ENCODE measurements around the gene MEA1. TPM values are rescaled to one million over a fixed set of nuclear protein-coding genes. Genes with fewer than 3 reads are reported as not detected.
A peak's percentile ranks its signal among the peaks of the same experiment; 100 is the strongest.
"Not testable (repeated sequence)": the region's sequence is repeated elsewhere in the genome, so short reads cannot be mapped to it uniquely, and the experiment has no call there.

Gene MEA1
- total RNA-seq, 3 donors from 2014 or later: 95.7 to 98.6 (median 96.8) TPM

DNA sequence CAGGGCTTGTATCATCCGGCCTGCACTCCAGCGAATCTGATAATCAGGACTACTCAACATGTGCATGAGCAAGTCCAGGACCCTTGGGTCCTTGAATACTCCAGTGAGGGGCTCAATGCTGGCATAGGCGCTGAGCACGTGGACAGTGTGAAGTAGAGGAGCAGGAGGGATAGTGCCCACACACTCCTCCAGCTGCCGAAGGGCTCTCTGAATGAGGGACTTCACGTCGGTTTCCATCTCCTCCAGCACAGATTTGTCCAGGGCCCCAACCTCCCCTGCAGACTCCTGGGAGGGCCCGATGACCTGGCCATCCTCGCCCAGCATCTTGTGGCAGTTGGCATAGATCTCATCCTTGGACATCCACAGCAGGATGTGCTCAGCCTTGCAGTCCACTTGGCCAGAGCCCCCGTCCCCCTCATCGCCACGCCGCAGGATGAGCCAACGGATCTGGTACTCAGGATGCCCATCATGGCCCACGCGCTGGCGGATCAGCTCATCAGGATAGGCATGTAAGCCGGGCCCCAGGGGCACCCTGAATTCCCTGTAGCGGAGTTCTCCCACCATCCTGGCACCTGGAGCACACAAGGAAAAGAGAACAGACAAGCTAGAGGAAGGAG, 38.6 kb upstream of the MEA1 start:
- H3K4me1 Mint-ChIP-seq (ENCODE audit: low read depth): peaks cover 27% of the 10 kb centered on the region
- peaks cover 28% of the 10 kb centered on the region for H3K36me3 Mint-ChIP-seq (ENCODE audit: insufficient read depth)
- DNase-seq (no peak), ATAC-seq (no peak)
- H3K4me3 Mint-ChIP-seq: peak overlapping the region; percentile 96
- no peaks in the 10 kb centered on the region for H3K9me3 Mint-ChIP-seq
- H3K27me3 Mint-ChIP-seq (ENCODE audit: low read depth): no peaks in the 10 kb centered on the region

- ATAC-seq (no peak), DNase-seq (no peak)
- Mint-ChIP-seq H3K4me1 (ENCODE audit: low read depth) (peaks cover 27% of the 10 kb centered on the region), H3K27me3 (ENCODE audit: low read depth) (no peaks in the 10 kb centered on the region), H3K4me3 (no peak overlapping the region), H3K36me3 (ENCODE audit: insufficient read depth) (peaks cover 29% of the 10 kb centered on the region), H3K9me3 (no peaks in the 10 kb centered on the region)
These were observed 37.2 kb upstream of the MEA1 start for GRCh38 chr6:43050981-43051380.

DNA sequence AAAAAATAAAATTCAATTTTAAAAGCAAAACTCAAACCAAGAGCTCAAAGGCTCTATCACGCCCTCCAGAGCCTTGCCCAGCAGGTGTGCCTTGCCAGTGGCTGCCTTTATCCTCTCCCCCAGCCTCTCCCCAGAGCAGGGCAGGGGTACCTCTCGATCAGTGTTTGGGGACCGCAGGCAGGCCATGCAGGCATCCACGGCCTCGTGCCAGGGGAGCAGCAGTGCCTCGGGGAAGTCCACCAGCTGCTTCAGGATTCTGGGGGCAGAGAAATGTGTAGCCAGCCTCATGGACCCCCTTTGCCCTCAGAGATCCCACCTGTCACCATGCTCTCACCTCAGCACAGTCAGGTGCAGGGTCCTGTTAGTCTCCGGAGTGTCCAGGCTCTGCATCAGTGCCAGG, 34.3 kb upstream of the MEA1 start:
- H3K9me3 Mint-ChIP-seq: no peaks in the 10 kb centered on the region
- H3K36me3 Mint-ChIP-seq (ENCODE audit: insufficient read depth): peaks cover 24% of the 10 kb centered on the region
- H3K4me1 Mint-ChIP-seq (ENCODE audit: low read depth): peaks cover 19% of the 10 kb centered on the region
- DNase-seq: no peak
- H3K4me3 Mint-ChIP-seq: no peak overlapping the region
- ATAC-seq: no peak
- no peaks in the 10 kb centered on the region for H3K27me3 Mint-ChIP-seq (ENCODE audit: low read depth)

DNA sequence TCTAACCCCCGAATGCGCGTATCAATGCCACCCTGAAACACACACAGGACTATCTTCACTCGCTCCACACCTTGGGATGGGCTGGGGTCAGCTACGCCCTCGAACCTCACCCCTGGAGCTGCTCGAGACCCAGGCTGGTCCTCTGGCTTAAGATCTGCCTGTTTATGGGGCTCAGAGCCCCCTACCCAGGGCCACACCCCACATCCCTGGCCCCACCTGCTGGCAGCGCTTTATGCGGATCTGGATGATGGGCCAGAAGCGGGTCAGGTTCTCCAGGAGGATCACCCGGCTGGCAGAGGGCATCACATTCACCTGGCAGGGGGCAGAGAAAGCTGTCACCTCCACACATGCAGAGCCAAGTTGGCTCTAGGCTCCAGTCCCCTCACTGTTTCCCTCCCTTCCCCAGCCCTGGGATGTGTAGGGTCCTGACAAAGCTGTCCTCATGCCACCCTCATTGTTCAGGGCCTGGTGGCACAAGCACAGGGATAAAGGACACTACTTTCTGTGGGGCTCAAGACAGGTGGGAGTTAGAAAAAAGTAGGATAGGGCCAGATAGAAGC, 31.7 kb upstream of the MEA1 start:
- H3K4me1 Mint-ChIP-seq (ENCODE audit: low read depth): peaks cover under 1% of the 10 kb centered on the region
- H3K27me3 Mint-ChIP-seq (ENCODE audit: low read depth): no peaks in the 10 kb centered on the region
- ATAC-seq (no peak), DNase-seq (no peak)
- H3K4me3 Mint-ChIP-seq: no peak overlapping the region
- no peaks in the 10 kb centered on the region for H3K9me3 Mint-ChIP-seq
- H3K36me3 Mint-ChIP-seq (ENCODE audit: insufficient read depth): peaks cover 28% of the 10 kb centered on the region

- no peaks in the 10 kb centered on the region for H3K4me1 Mint-ChIP-seq (ENCODE audit: low read depth)
- ATAC-seq (no peak), DNase-seq (no peak)
- peaks cover 25% of the 10 kb centered on the region for H3K36me3 Mint-ChIP-seq (ENCODE audit: insufficient read depth)
- H3K4me3 Mint-ChIP-seq: no peak overlapping the region
- no peaks in the 10 kb centered on the region for H3K9me3 Mint-ChIP-seq
- H3K27me3 Mint-ChIP-seq (ENCODE audit: low read depth): no peaks in the 10 kb centered on the region
These were observed 29.6 kb upstream of the MEA1 start for GRCh38 chr6:43043310-43043709.

DNA sequence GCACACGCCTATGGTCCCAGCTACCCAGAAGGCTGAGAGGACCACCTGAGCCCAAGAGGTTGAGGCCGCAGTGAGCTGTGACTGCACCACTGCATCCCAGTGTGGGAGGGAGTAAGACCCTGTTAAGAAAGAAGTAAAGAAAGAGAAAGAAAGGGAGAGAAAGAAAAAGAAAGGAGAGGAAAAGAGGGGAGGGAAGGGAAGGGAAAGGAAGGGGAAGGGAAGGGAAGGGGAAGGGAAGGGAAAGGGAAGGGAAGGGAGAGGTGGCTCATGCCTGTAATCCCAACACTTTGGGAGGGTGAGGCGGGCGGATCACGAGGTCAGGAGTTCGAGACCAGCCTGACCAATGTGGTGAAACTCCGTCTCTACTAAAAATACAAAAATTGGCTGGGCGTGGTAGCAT, 27.7 kb upstream of the MEA1 start:
- ATAC-seq; H3K9me3 Mint-ChIP-seq; DNase-seq; H3K4me3 Mint-ChIP-seq; H3K27me3 Mint-ChIP-seq (ENCODE audit: low read depth); H3K4me1 Mint-ChIP-seq (ENCODE audit: low read depth): not testable (repeated sequence)
- H3K36me3 Mint-ChIP-seq (ENCODE audit: insufficient read depth): peaks cover 31% of the 10 kb centered on the region

- H3K36me3 Mint-ChIP-seq (ENCODE audit: insufficient read depth): peaks cover 27% of the 10 kb centered on the region
- H3K4me3 Mint-ChIP-seq: no peak overlapping the region
- H3K9me3 Mint-ChIP-seq: no peaks in the 10 kb centered on the region
- DNase-seq (no peak), ATAC-seq (no peak)
- no peaks in the 10 kb centered on the region for H3K4me1 Mint-ChIP-seq (ENCODE audit: low read depth)
- H3K27me3 Mint-ChIP-seq (ENCODE audit: low read depth): no peaks in the 10 kb centered on the region
These were observed 27.0 kb upstream of the MEA1 start for GRCh38 chr6:43040542-43041257.

DNA sequence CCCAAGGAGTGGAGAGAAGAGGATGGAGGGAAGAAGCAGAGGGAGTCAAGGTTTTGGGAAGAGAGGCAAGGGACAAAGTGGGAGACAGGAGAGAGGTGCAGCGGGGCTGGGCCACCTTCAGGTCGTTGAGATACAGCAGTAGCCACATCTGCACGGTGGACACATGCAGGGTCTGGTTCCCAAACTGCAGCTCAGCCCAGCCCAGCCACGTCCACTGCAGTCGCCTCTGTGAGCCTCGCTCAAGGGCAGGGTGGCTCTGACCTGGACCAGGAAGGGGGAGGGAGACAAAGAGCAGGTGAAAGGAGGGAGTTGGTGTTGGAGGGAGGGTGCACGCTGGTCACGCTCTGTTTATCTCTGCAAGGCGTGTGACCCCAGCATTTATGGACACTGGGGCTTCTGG, 25.0 kb upstream of the MEA1 start:
- no peaks in the 10 kb centered on the region for H3K4me1 Mint-ChIP-seq (ENCODE audit: low read depth)
- H3K36me3 Mint-ChIP-seq (ENCODE audit: insufficient read depth): peaks cover 29% of the 10 kb centered on the region
- no peak for ATAC-seq
- no peak overlapping the region for H3K4me3 Mint-ChIP-seq
- no peaks in the 10 kb centered on the region for H3K9me3 Mint-ChIP-seq
- no peak for DNase-seq
- H3K27me3 Mint-ChIP-seq (ENCODE audit: low read depth): no peaks in the 10 kb centered on the region

DNA sequence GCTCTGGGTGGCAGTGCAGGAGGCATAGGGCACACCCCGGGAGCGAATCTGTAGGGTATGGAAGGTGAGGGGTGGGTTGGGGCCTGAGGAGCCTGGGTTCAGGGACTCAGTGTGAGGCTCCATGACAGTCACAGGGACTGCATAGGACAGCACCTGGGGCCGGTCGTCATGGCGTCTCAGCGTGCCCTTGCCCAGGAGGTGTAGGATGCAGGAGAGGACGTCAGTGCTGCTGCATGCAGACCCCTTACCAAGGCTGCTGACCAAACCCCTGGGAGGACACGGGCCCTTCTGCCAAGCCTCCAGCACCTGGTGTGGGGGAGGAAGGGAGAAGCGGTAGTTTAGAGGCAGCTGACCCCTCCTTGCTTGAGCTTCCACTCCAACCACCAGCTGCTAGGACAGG, 24.0 kb upstream of the MEA1 start:
- peaks cover 34% of the 10 kb centered on the region for H3K36me3 Mint-ChIP-seq (ENCODE audit: insufficient read depth)
- no peaks in the 10 kb centered on the region for H3K4me1 Mint-ChIP-seq (ENCODE audit: low read depth)
- H3K9me3 Mint-ChIP-seq: no peaks in the 10 kb centered on the region
- DNase-seq: no peak
- no peak for ATAC-seq
- H3K4me3 Mint-ChIP-seq: no peak overlapping the region
- no peaks in the 10 kb centered on the region for H3K27me3 Mint-ChIP-seq (ENCODE audit: low read depth)

DNA sequence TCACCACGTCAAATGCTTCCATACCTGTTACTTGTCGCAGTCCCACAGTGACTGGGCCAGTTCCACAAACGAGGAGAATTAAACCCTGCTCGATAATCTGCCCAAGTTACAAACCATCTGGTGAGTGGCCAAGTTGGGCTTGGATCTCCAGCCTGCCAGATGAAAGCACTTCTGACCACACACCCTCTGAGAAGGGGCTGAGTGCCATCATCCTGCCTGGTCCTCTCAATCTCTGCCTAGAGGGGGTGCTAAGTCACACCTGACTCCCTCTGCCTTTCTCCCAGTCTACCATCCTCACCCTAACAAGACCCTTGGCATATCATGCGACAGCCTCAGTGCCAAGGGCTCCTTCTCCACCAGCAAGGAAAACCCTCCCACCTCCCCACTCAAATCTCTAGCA, 23.5 kb upstream of the MEA1 start:
- H3K4me3 Mint-ChIP-seq: no peak overlapping the region
- peaks cover 31% of the 10 kb centered on the region for H3K36me3 Mint-ChIP-seq (ENCODE audit: insufficient read depth)
- H3K4me1 Mint-ChIP-seq (ENCODE audit: low read depth): no peaks in the 10 kb centered on the region
- DNase-seq (no peak), ATAC-seq (no peak)
- H3K9me3 Mint-ChIP-seq: no peaks in the 10 kb centered on the region
- no peaks in the 10 kb centered on the region for H3K27me3 Mint-ChIP-seq (ENCODE audit: low read depth)

DNA sequence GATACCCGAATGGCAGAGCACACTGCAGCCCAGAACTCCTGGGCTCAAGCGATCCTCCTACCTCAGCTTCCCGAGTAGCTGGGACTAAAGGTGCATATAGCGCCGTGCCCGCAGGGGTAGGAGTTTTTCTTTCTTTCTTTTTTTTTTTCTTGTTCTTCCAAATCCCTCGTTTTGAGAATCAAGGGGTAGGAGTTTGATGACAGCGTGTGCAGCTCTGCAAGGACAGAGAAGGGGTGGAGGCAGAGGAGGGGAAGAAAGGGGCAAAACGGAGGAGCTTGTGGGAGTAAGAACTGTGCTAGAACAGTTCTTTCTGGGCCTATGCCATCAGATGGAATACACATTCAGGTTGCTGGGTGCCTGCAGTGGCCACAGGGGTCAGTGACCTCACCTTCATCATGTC, 23.0 kb upstream of the MEA1 start:
- DNase-seq: no peak
- ATAC-seq: no peak
- no peaks in the 10 kb centered on the region for H3K4me1 Mint-ChIP-seq (ENCODE audit: low read depth)
- H3K9me3 Mint-ChIP-seq: no peaks in the 10 kb centered on the region
- peaks cover 30% of the 10 kb centered on the region for H3K36me3 Mint-ChIP-seq (ENCODE audit: insufficient read depth)
- no peaks in the 10 kb centered on the region for H3K27me3 Mint-ChIP-seq (ENCODE audit: low read depth)
- no peak overlapping the region for H3K4me3 Mint-ChIP-seq

GRCh38 chr6:43035495-43036194, 21.9 kb upstream of the MEA1 start:
- no peak for ATAC-seq
- H3K9me3 Mint-ChIP-seq: no peaks in the 10 kb centered on the region
- H3K4me1 Mint-ChIP-seq (ENCODE audit: low read depth): no peaks in the 10 kb centered on the region
- DNase-seq: no peak
- H3K4me3 Mint-ChIP-seq: no peak overlapping the region
- H3K36me3 Mint-ChIP-seq (ENCODE audit: insufficient read depth): peaks cover 28% of the 10 kb centered on the region
- H3K27me3 Mint-ChIP-seq (ENCODE audit: low read depth): no peaks in the 10 kb centered on the region

DNA sequence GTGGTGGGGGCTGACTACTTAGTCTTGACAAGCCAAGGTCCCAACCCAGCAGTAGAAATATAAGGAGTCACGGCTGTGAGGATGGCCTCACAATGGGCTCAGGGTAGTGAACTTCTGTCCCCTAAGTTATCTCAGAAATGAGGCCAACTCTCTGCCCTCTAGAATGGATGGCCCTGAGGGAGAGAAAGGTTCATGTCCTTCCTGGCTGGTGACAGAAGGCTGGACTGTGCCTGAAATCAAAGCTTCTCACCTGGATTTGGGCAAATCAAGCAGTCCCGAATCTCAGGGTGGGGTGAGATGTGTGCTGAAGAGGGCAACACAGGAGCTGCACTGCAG, 20.4 kb upstream of the MEA1 start:
- H3K4me1 Mint-ChIP-seq (ENCODE audit: low read depth): no peaks in the 10 kb centered on the region
- ATAC-seq (no peak), DNase-seq (no peak)
- H3K9me3 Mint-ChIP-seq: no peaks in the 10 kb centered on the region
- no peak overlapping the region for H3K4me3 Mint-ChIP-seq
- H3K27me3 Mint-ChIP-seq (ENCODE audit: low read depth): no peaks in the 10 kb centered on the region
- H3K36me3 Mint-ChIP-seq (ENCODE audit: insufficient read depth): peaks cover 33% of the 10 kb centered on the region

- DNase-seq (no peak), ATAC-seq (no peak)
- Mint-ChIP-seq H3K4me3 (no peak overlapping the region), H3K4me1 (ENCODE audit: low read depth) (no peaks in the 10 kb centered on the region), H3K27me3 (ENCODE audit: low read depth) (no peaks in the 10 kb centered on the region), H3K36me3 (ENCODE audit: insufficient read depth) (peaks cover 31% of the 10 kb centered on the region), H3K9me3 (no peaks in the 10 kb centered on the region)
These were observed 19.9 kb upstream of the MEA1 start for GRCh38 chr6:43033496-43034189.
